ENCODE data around the gene PLB1. TPM values are rescaled to one million over a fixed set of nuclear protein-coding genes. Genes with fewer than 3 reads are reported as not detected.

The PLB1 gene
- total and polyA plus RNA-seq, 9 of the 15 experiments (the other 6 are each of a cell fraction or from before 2014, with no cell fraction given) = 0.01 to 0.09 (median 0.07) TPM; not detected in 2

- no peaks in the 10 kb centered on the region for H3K4me1 ChIP-seq (replicated peaks in 1 of 2; ENCODE audit: control insufficient read depth in 2 of 2, insufficient read depth in 2 of 2, low read length in 2 of 2)
- ATAC-seq (no peak), DNase-seq (ENCODE audit: extremely low read depth in 1 of 4, low spot score in 3 of 4) (no peak), FAIRE-seq (no peak)
- CTCF ChIA-PET (ENCODE audit: low intra/inter-chr PET ratio) = no interaction called here
- H3K4me2 ChIP-seq (ENCODE audit: insufficient read depth, low read length) = no peak overlapping the region
- H3K27me3 ChIP-seq (ENCODE audit: control insufficient read depth in 2 of 2, insufficient read depth in 2 of 2, low read length in 2 of 2) = peaks cover 14 to 28% of the 10 kb centered on the region in 2 experiments
- intact Hi-C loops (cut with micrococcal nuclease) = no loop called here
- 0% methylated on average over 3 of the region's 3 CpGs for WGBS (ENCODE audit: insufficient coverage, low coverage, missing lambda C conversion rate)
- no peak overlapping the region for H3K4me3 ChIP-seq
- H3K9me3 ChIP-seq (replicated peaks; ENCODE audit: control insufficient read depth, insufficient read depth, low read depth, low read length) = no peaks in the 10 kb centered on the region
- POLR2A ChIA-PET = interaction anchor here (1.3 kb wide), 1 partner anchor 10 kb away, joined by 4 read pairs; no protein-coding TSS in a partner anchor
- H3K36me3 ChIP-seq (ENCODE audit: control insufficient read depth, insufficient read depth, low read length) = no peaks in the 10 kb centered on the region
- no peak overlapping the region for H2AFZ ChIP-seq (ENCODE audit: low read depth, low read length)
- no peak overlapping the region for H3K9ac ChIP-seq (ENCODE audit: insufficient read depth in 1 of 2, low read depth in 2 of 2, low read length in 2 of 2)
- in situ Hi-C loops (cut with MboI) = no loop called here
- H3K79me2 ChIP-seq (ENCODE audit: control insufficient read depth, insufficient read depth, low read length) = no peaks in the 10 kb centered on the region
- H4K20me1 ChIP-seq (replicated peaks; ENCODE audit: control insufficient read depth, insufficient read depth, low read length) = no peaks in the 10 kb centered on the region
- H3K27ac ChIP-seq (ENCODE audit: extremely low read depth, low read depth, low read length) = no peak overlapping the region
- peaks cover 2% of the 10 kb centered on the region for H3K9me1 ChIP-seq (ENCODE audit: control insufficient read depth, insufficient read depth, low read length)
- BruUV-seq (replicated peaks) = no TSS peak
- TF ChIP-seq RERE (CRISPR knock-in tag; IDR thresholded peaks at IDR 0.05; ENCODE audit: borderline replicate concordance) (no peak), TSHZ1 (CRISPR knock-in tag; IDR thresholded peaks at IDR 0.05) (no peak), IRF1 (CRISPR knock-in tag; IDR thresholded peaks at IDR 0.05; ENCODE audit: borderline replicate concordance) (no peak), MAFF (IDR thresholded peaks at IDR 0.05; ENCODE audit: low read length) (no peak), ZNF76 (CRISPR knock-in tag; IDR thresholded peaks at IDR 0.05; ENCODE audit: borderline replicate concordance) (no peak), CEBPG (CRISPR knock-in tag; IDR thresholded peaks at IDR 0.05) (no peak), CEBPG (tag; conservative IDR thresholded peaks at IDR 0.05 in 1 of 2, IDR thresholded peaks at IDR 0.05 in 1 of 2) (no peak), CREB3L1 (IDR thresholded peaks at IDR 0.05; ENCODE audit: borderline replicate concordance, low read depth) (no peak), POLR2H (tag; IDR thresholded peaks at IDR 0.05; ENCODE audit: low read depth) (no peak)
Observed at GRCh38 chr2:28497206-28497605, 1.3 kb downstream of the PLB1 start.

Measured in K562 (cell line).